Activated effector memory CD4-positive, alpha-beta T cell treated with anti-CD3 and anti-CD28 coated beads, Interleukin-2, amount 50 U/mL, for 16 hours (primary cell): ENCODE measurements around the gene NEURL3.

ENCODE experiments used
- DNase-seq: peaks from one replicate; pipeline ENCODE4 v3.0.0-alpha.2; 2020

The NEURL3 gene

GRCh38 chr2:96527286-96528005 lies 22.3 kb upstream of the NEURL3 start:
- DNase-seq = peak; percentile 87

GRCh38 chr2:96526615-96527285 lies 21.6 kb upstream of the NEURL3 start:
- DNase-seq = no peak

- DNase-seq = peak; percentile 59
Observed at GRCh38 chr2:96526101-96526591, 21.0 kb upstream of the NEURL3 start.

GRCh38 chr2:96525211-96525507 lies 20.0 kb upstream of the NEURL3 start:
- no peak for DNase-seq

GRCh38 chr2:96524482-96525210 lies 19.5 kb upstream of the NEURL3 start:
- DNase-seq = peak; percentile 69

- peak; percentile 61 for DNase-seq
Observed at GRCh38 chr2:96523659-96524481, 18.7 kb upstream of the NEURL3 start.

- peak; percentile 58 for DNase-seq
Observed at GRCh38 chr2:96522304-96523203, 17.4 kb upstream of the NEURL3 start.

GRCh38 chr2:96521219-96521618 lies 16.1 kb upstream of the NEURL3 start:
- DNase-seq = no peak

- DNase-seq = no peak
Observed at GRCh38 chr2:96520697-96521096, 15.5 kb upstream of the NEURL3 start.

- DNase-seq = no peak
Observed at GRCh38 chr2:96520231-96520630, 15.1 kb upstream of the NEURL3 start.

- no peak for DNase-seq
Observed at GRCh38 chr2:96517079-96517478, 11.9 kb upstream of the NEURL3 start.

- DNase-seq = peak; percentile 53
Observed at GRCh38 chr2:96514521-96514920, 9.4 kb upstream of the NEURL3 start.

- DNase-seq = peak; percentile 24
Observed at GRCh38 chr2:96512341-96512740, 7.2 kb upstream of the NEURL3 start.

GRCh38 chr2:96511851-96512250 lies 6.7 kb upstream of the NEURL3 start:
- DNase-seq = peak; percentile 58

GRCh38 chr2:96510931-96511595 lies 5.9 kb upstream of the NEURL3 start:
- DNase-seq = peak; percentile 41

GRCh38 chr2:96509847-96510230 lies 4.7 kb upstream of the NEURL3 start:
- peak; percentile 52 for DNase-seq

GRCh38 chr2:96509114-96509846 lies 4.1 kb upstream of the NEURL3 start:
- peak; percentile 84 for DNase-seq

GRCh38 chr2:96508521-96509113 lies 3.5 kb upstream of the NEURL3 start:
- peak; percentile 58 for DNase-seq

GRCh38 chr2:96507957-96508520 lies 2.9 kb upstream of the NEURL3 start:
- DNase-seq = peak; percentile 95

GRCh38 chr2:96506907-96507240 lies 1.7 kb upstream of the NEURL3 start:
- DNase-seq = peak; percentile 52
